ENCODE results near the gene EXOC3L4.

EXOC3L4 gene

DNA sequence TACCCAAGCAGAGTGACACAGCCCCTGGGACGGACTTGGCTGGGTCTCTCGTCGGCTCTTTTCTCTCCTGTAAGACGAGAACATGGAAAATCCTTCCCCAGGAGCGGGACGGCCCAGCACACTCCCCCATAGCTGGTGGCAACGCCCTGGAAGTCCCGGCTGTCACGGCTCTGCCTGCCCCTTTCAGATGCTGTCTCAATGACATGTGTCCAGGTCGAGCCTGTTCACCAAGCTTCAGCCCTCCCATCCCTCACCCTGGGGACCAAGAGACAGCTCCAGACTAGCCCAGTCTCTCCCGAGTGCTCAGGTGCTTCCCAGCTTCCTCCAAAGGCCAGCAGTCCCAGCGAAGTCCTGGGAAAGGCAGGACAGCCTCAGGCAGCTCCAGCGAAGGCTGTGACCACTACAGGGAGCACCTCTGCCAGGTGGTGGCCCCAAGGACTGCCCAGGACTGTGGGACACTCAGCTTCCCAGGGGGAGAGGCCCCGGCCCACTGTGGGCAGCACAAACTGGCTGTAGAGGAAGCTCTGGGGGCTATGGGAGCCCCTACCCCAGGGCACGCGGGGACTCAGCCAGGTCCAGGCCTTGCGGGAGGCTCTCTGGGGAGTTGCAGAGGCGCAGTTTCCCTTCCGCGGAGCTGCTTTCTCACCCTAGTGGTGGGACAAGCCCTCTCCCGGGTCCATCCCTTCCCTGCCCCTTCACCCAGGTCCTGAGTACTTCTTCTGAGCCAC, 62.3 kb downstream of the EXOC3L4 start:
- H3K9ac ChIP-seq (ENCODE audit: low read length) = no peak overlapping the region
- H3K36me3 ChIP-seq (replicated peaks; ENCODE audit: low read depth, low read length) = no peaks in the 10 kb centered on the region
- no peak overlapping the region for H2AFZ ChIP-seq (ENCODE audit: low read depth, low read length)

DNA sequence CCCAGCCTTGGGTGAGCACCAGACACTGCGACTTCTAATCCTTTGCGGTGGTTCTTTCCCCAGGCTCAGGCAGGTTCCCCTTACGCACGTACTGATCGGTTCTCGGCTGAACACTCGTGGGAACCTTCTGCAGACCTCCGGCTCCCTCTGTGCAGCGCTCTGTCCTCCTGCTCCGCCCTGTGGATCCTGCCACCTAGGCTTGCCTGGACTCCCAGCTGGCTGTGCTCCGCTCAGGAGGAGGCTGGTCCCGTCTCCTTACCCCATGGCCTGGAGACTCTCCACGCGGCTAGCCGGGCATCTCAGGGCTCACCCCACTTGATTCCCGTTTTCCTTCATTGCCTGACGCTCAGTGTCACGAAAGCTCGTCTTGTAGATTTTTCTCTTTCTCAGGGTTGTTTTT, 63.4 kb downstream of the EXOC3L4 start:
- H3K4me3 ChIP-seq (ENCODE audit: low read length) = no peak overlapping the region
- no peaks in the 10 kb centered on the region for H3K9me3 ChIP-seq (ENCODE audit: insufficient read depth, low read length)
- H3K27me3 ChIP-seq (ENCODE audit: low read depth, low read length) = no peaks in the 10 kb centered on the region; the same call in 1 of the 2 replicates
- H3K4me2 ChIP-seq (ENCODE audit: low read length) = no peak overlapping the region
- H3K9ac ChIP-seq (ENCODE audit: low read length) = no peak overlapping the region
- H3K79me2 ChIP-seq (ENCODE audit: low read length) = no peaks in the 10 kb centered on the region
- H4K20me1 ChIP-seq (ENCODE audit: insufficient read depth, low read length) = no peaks in the 10 kb centered on the region
- H2AFZ ChIP-seq (ENCODE audit: low read depth, low read length) = no peak overlapping the region
- H3K27ac ChIP-seq (ENCODE audit: low read length) = no peak overlapping the region
- TF ChIP-seq EZH2phosphoT487 (IDR thresholded peaks at IDR 0.05; ENCODE audit: low read depth) = no peak
- TF ChIP-seq, protein P1, sequence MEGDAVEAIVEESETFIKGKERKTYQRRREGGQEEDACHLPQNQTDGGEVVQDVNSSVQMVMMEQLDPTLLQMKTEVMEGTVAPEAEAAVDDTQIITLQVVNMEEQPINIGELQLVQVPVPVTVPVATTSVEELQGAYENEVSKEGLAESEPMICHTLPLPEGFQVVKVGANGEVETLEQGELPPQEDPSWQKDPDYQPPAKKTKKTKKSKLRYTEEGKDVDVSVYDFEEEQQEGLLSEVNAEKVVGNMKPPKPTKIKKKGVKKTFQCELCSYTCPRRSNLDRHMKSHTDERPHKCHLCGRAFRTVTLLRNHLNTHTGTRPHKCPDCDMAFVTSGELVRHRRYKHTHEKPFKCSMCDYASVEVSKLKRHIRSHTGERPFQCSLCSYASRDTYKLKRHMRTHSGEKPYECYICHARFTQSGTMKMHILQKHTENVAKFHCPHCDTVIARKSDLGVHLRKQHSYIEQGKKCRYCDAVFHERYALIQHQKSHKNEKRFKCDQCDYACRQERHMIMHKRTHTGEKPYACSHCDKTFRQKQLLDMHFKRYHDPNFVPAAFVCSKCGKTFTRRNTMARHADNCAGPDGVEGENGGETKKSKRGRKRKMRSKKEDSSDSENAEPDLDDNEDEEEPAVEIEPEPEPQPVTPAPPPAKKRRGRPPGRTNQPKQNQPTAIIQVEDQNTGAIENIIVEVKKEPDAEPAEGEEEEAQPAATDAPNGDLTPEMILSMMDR (IDR thresholded peaks at IDR 0.05; ENCODE audit: low read depth, low read length) = no peak
- H3K4me1 ChIP-seq (ENCODE audit: low read length) = no peaks in the 10 kb centered on the region
- no peaks in the 10 kb centered on the region for H3K36me3 ChIP-seq (replicated peaks; ENCODE audit: low read depth, low read length)

More for the DNA sequence above, 62.3 kb downstream of the EXOC3L4 start:
- no peak for TF ChIP-seq EZH2phosphoT487 (IDR thresholded peaks at IDR 0.05; ENCODE audit: low read depth)
- Histone ChIP-seq H4K20me1 (ENCODE audit: insufficient read depth, low read length) (no peaks in the 10 kb centered on the region), H3K27ac (ENCODE audit: low read length) (no peak overlapping the region), H3K27me3 (ENCODE audit: low read depth, low read length) (no peaks in the 10 kb centered on the region), H3K4me1 (ENCODE audit: low read length) (no peaks in the 10 kb centered on the region), H3K9me3 (ENCODE audit: insufficient read depth, low read length) (no peaks in the 10 kb centered on the region), H3K4me2 (ENCODE audit: low read length) (no peak overlapping the region), H3K79me2 (ENCODE audit: low read length) (no peaks in the 10 kb centered on the region), H3K4me3 (ENCODE audit: low read length) (no peak overlapping the region)

DNA sequence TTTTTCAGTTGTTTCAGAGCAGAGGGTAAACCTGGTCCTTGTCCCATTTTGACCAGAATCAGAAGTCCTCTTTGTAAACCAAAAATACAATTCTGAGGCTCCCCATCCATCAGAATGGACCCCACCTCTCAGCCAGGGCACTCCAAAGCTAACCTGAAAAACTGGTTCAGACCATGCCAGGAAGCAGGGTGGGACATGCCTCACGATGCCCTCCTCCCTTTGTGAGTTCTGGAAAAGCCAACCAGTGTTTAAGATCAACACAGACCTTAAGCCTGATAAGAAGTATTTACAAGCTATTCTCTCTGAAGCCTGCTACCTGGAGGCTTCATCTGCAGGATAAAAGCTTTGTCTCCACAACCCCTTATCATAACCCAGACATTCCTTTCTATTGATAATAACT, 64.2 kb downstream of the EXOC3L4 start:
- no peaks in the 10 kb centered on the region for H3K36me3 ChIP-seq (replicated peaks; ENCODE audit: low read depth, low read length)
- H3K4me2 ChIP-seq (ENCODE audit: low read length) = no peak overlapping the region
- H3K4me3 ChIP-seq (ENCODE audit: low read length) = no peak overlapping the region
- no peaks in the 10 kb centered on the region; the same call in 1 of the 2 replicates for H3K27me3 ChIP-seq (ENCODE audit: low read depth, low read length)
- no peak overlapping the region for H3K27ac ChIP-seq (ENCODE audit: low read length)
- no peak overlapping the region for H3K9ac ChIP-seq (ENCODE audit: low read length)
- TF ChIP-seq, protein P1 (IDR thresholded peaks at IDR 0.05; ENCODE audit: low read depth, low read length) = no peak
- no peak for TF ChIP-seq EZH2phosphoT487 (IDR thresholded peaks at IDR 0.05; ENCODE audit: low read depth)
- no peaks in the 10 kb centered on the region for H3K4me1 ChIP-seq (ENCODE audit: low read length)
- H3K9me3 ChIP-seq (ENCODE audit: insufficient read depth, low read length) = no peaks in the 10 kb centered on the region
- H3K79me2 ChIP-seq (ENCODE audit: low read length) = no peaks in the 10 kb centered on the region
- no peak overlapping the region for H2AFZ ChIP-seq (ENCODE audit: low read depth, low read length)
- no peaks in the 10 kb centered on the region for H4K20me1 ChIP-seq (ENCODE audit: insufficient read depth, low read length)

Measured in OCI-LY3 (cell line).